ENCODE results near the gene SPATA46. TPM values are rescaled to one million over a fixed set of nuclear protein-coding genes. Genes with fewer than 3 reads are reported as not detected.

SPATA46 gene
- total and polyA plus RNA-seq, 9 donors, result not detected

DNA sequence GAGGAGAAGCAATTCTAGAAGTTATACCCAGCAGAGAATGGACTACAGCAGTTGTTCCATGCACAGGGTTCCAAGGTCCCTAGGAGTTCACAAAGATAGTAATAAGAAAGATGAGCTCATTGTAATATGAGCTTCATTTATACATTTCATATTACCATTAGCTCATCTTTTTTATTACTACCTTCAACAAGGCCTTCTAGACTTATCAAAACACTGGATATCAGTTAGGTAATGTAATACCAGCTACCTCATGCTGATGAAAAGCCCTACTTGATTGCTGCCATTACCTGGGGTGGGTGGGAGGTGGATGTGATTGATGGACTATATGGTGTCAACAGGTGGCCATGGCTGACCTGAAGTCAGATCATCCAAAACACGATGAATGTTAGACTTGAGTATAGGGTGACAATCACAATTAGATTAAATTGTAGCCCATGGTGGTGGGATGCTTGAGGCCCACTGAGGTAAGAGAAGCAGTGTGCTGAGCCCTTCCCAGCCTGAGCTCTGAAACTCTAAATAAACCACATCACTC lies 34.1 kb downstream of the SPATA46 start:
- H3K27ac ChIP-seq, result no peak overlapping the region
- WGBS, 3 donors, result 86 to 94% (median 89%) methylated on average over 1 of the region's 1 CpG
- no peaks in the 10 kb centered on the region for H3K9me3 ChIP-seq
- H3K4me1 ChIP-seq (ENCODE audit: insufficient read depth), result no peaks in the 10 kb centered on the region
- intact Hi-C loops (cut with DNase I), result no loop called here
- TF ChIP-seq POLR2A (IDR thresholded peaks at IDR 0.05) (no peak), EP300 (IDR thresholded peaks at IDR 0.05) (no peak)
- TF ChIP-seq, protein P1, sequence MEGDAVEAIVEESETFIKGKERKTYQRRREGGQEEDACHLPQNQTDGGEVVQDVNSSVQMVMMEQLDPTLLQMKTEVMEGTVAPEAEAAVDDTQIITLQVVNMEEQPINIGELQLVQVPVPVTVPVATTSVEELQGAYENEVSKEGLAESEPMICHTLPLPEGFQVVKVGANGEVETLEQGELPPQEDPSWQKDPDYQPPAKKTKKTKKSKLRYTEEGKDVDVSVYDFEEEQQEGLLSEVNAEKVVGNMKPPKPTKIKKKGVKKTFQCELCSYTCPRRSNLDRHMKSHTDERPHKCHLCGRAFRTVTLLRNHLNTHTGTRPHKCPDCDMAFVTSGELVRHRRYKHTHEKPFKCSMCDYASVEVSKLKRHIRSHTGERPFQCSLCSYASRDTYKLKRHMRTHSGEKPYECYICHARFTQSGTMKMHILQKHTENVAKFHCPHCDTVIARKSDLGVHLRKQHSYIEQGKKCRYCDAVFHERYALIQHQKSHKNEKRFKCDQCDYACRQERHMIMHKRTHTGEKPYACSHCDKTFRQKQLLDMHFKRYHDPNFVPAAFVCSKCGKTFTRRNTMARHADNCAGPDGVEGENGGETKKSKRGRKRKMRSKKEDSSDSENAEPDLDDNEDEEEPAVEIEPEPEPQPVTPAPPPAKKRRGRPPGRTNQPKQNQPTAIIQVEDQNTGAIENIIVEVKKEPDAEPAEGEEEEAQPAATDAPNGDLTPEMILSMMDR (IDR thresholded peaks at IDR 0.05), result no peak
- H3K36me3 ChIP-seq, result no peaks in the 10 kb centered on the region
- no peak for DNase-seq
- no peaks in the 10 kb centered on the region for H3K27me3 ChIP-seq
- no peak overlapping the region for H3K4me3 ChIP-seq

DNA sequence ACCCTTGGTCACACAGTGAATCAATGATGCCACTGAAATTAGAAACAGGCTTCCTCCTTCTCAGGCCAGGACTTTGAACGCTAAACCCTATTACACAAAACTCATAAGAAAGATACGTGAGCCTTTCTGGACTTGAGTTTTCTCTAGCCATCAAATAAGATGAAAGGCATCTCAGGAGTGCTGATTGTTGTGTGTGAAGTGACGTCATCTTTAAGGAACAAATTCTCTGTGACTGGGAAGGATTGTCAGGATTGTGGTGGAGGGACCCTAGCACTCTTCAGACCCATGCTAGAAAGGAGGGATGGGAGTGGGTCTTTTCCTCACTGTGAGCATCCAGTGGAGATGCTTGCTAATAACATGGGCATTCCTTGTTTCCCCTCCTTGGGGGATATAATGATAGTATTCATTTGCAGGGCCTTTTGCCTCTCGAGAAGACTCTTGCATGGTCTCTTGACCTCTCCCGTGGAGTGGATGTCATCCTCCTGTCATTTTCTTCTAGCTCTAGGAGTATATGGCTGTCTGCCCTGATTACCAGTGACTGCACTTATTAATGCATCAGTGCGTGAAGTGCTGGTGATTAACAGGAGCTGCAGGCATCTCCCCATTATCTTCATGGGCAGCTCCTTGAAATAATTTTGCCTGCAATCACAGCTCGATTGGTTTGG lies 39.9 kb downstream of the SPATA46 start:
- Histone ChIP-seq H3K9me3 (no peaks in the 10 kb centered on the region), H3K4me1 (ENCODE audit: insufficient read depth) (no peaks in the 10 kb centered on the region), H3K27ac (no peak overlapping the region), H3K4me3 (no peak overlapping the region), H3K27me3 (no peaks in the 10 kb centered on the region), H3K36me3 (no peaks in the 10 kb centered on the region)
- intact Hi-C loops (cut with DNase I), result no loop called here
- 67 to 81% (median 78%) methylated on average over 7 of the region's 7 CpGs for WGBS, 3 donors
- DNase-seq, result no peak
- TF ChIP-seq POLR2A (IDR thresholded peaks at IDR 0.05), result no peak
- TF ChIP-seq, protein P1 (IDR thresholded peaks at IDR 0.05), result no peak
- no peak for TF ChIP-seq EP300 (IDR thresholded peaks at IDR 0.05)

DNA sequence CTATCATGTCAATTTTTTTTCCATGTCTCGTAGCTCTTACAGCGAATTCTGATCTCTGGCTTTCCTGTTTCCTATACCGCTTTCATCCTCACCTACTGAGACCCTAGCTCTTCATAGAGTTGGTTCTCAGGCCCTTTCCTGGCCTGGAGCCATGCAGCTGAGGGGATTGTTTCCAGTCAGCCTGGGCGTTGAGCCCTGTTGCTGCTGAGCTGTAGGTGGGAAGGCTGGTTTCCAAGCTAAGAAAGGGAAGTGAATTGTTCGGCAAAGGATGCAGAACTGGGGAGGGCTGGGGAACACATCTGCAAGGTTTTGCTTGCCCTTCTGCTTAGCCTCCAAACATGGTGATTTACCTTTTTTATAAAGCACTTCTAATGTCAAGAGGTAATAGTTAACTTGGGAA lies 41.5 kb downstream of the SPATA46 start:
- no peak for DNase-seq
- Histone ChIP-seq H3K4me1 (ENCODE audit: insufficient read depth) (no peaks in the 10 kb centered on the region), H3K9me3 (no peaks in the 10 kb centered on the region), H3K36me3 (no peaks in the 10 kb centered on the region), H3K27ac (no peak overlapping the region), H3K4me3 (no peak overlapping the region), H3K27me3 (no peaks in the 10 kb centered on the region)
- intact Hi-C loops (cut with DNase I), result no loop called here
- TF ChIP-seq, protein P1 (IDR thresholded peaks at IDR 0.05), result no peak
- TF ChIP-seq EP300 (IDR thresholded peaks at IDR 0.05), result no peak
- TF ChIP-seq POLR2A (IDR thresholded peaks at IDR 0.05), result no peak
- 59 to 63% (median 61%) methylated on average over 5 of the region's 5 CpGs for WGBS, 3 donors

DNA sequence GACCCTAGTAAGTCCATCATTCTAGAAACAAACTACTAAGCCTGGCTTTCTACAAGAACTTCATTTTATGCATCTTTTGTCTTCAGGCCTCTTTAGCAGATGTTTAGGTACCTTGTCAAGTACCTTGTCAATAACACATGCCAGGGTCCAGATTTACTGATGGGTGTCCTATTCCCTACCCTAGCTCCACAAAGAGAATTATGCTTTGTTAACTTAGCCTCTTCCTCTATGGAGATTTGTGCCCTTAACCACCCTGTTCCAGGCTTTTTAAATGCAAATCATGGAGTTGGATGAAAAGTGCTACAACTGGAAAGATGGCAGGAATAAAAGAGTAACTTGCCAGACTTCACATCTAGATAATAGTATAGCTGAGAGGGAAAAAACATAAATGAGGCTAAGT lies 42.7 kb downstream of the SPATA46 start:
- no peak overlapping the region for H3K4me3 ChIP-seq
- H3K27me3 ChIP-seq, result no peaks in the 10 kb centered on the region
- intact Hi-C loops (cut with DNase I), result no loop called here
- TF ChIP-seq POLR2A (IDR thresholded peaks at IDR 0.05), result no peak
- no peak for TF ChIP-seq EP300 (IDR thresholded peaks at IDR 0.05)
- TF ChIP-seq, protein P1 (IDR thresholded peaks at IDR 0.05), result no peak
- H3K4me1 ChIP-seq (ENCODE audit: insufficient read depth), result no peaks in the 10 kb centered on the region
- no peak overlapping the region for H3K27ac ChIP-seq
- no peaks in the 10 kb centered on the region for H3K36me3 ChIP-seq
- no peak for DNase-seq
- no peaks in the 10 kb centered on the region for H3K9me3 ChIP-seq
